Type B pancreatic cell (in vitro differentiated cells): ENCODE results near the gene FAAP100. TPM values are rescaled to one million over a fixed set of nuclear protein-coding genes. Genes with fewer than 3 reads are reported as not detected.

ENCODE experiments used
- DNase-seq: peaks from one replicate; pipeline ENCODE4 v3.0.0; 2021; ENCODE audit warnings: mixed read lengths; ENCODE audit not compliant: unreplicated experiment; ENCODE audit errors: extremely low spot score
- H3K27ac Mint-ChIP-seq: 2 replicates; pipeline ENCODE4 v1.8.0; 2021; ENCODE audit warnings: mild to moderate bottlenecking, mixed read lengths
- H3K27me3 Mint-ChIP-seq: 2 replicates; pipeline ENCODE4 v1.8.0; 2021; ENCODE audit warnings: mixed read lengths
- H3K36me3 Mint-ChIP-seq: 2 replicates; pipeline ENCODE4 v1.8.0; 2021; ENCODE audit warnings: mixed read lengths
- H3K4me1 Mint-ChIP-seq: one replicate; pipeline ENCODE4 v1.8.0; 2021; ENCODE audit warnings: mixed read lengths; ENCODE audit not compliant: unreplicated experiment
- H3K4me3 Mint-ChIP-seq: 2 replicates; pipeline ENCODE4 v1.8.0; 2021; ENCODE audit warnings: mild to moderate bottlenecking, mixed read lengths
- H3K9me3 Mint-ChIP-seq: 2 replicates; pipeline ENCODE4 v1.8.0; 2021; ENCODE audit warnings: mixed read lengths
- total RNA-seq: library from RNA; stranded (reverse); gene quantifications from 2 replicates; pipeline ENCODE4 v1.2.1, GENCODE V29; 2021; ENCODE audit warnings: low replicate concordance
- TF ChIP-seq, protein P1 (sequence below): fragments of 200-600 bp; sonication (generic); conservative IDR thresholded peaks from 2 replicates; pipeline ENCODE4 v1.5.0; 2021; ENCODE audit warnings: antibody characterized with exemption, mild to moderate bottlenecking

The FAAP100 gene
- total RNA-seq, 1 donor from 2014 or later = 44.7 TPM

DNA sequence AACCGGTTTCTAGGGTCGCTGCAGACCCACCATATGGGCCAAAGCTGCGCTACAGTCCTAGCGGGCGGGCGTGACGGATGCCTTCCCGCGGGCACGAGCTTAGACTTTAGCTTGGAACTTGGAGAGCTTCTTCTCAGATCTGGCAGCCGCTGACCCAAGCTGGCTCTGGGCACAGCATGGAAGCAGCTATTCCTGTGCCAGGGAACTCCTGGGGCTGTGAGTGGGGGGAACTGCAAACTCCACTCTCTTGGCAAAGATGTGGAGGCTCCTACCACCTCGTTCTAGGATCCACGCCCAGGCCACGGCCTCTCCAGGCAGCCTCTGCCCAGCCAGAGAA, 8.8 kb downstream of the FAAP100 start:
- Mint-ChIP-seq H3K27ac (no peak overlapping the region), H3K36me3 (no peaks in the 10 kb centered on the region), H3K4me1 (no peaks in the 10 kb centered on the region), H3K9me3 (no peaks in the 10 kb centered on the region), H3K27me3 (no peaks in the 10 kb centered on the region), H3K4me3 (no peak overlapping the region)
- TF ChIP-seq, protein P1, sequence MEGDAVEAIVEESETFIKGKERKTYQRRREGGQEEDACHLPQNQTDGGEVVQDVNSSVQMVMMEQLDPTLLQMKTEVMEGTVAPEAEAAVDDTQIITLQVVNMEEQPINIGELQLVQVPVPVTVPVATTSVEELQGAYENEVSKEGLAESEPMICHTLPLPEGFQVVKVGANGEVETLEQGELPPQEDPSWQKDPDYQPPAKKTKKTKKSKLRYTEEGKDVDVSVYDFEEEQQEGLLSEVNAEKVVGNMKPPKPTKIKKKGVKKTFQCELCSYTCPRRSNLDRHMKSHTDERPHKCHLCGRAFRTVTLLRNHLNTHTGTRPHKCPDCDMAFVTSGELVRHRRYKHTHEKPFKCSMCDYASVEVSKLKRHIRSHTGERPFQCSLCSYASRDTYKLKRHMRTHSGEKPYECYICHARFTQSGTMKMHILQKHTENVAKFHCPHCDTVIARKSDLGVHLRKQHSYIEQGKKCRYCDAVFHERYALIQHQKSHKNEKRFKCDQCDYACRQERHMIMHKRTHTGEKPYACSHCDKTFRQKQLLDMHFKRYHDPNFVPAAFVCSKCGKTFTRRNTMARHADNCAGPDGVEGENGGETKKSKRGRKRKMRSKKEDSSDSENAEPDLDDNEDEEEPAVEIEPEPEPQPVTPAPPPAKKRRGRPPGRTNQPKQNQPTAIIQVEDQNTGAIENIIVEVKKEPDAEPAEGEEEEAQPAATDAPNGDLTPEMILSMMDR = no peak
- no peak for DNase-seq

DNA sequence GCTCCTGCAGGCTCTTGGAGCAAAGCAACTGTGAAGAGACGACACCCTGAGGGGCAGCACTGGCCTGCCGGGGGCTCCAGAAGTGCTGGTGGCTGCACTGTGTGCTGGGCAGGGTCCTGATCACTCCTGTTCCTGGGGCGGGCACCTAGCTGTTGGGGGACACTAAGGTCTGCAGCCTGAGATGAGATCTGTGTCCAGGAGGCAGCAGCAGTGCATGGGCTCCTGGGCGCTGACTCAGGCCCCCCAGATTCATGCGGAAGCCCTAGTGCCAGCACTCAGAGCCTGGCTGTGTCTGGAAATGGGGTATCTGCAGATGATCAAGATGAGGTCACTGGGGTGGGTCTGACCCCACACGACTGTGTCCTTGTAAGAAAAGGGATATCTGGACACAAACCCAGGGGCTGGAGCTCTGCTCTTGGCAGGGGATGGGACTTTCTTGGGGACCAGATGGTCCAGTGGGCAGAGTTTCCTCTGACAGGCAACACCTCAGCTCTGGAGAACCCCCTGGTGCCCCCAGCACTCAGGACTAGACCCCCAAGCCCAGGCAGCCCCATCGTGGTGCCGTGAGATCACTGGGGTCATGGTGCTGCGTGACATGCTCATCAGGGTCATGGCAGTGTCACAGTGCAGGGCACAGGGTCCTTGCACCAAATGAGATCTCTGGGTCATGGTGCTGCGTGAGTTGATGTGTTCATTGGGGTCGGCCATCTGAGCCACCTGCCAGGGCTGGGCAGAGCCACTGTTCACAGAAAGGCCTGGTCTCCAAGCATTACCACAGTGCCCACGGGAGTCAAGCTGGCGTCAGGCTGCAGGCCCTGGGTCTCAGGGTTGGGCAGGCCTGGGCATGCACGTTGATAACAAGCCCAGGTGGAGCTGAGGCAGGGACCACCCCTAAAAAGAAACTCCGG, 9.5 kb downstream of the FAAP100 start:
- Mint-ChIP-seq H3K4me1 (peaks cover 4% of the 10 kb centered on the region), H3K36me3 (no peaks in the 10 kb centered on the region), H3K4me3 (no peak overlapping the region), H3K27me3 (no peaks in the 10 kb centered on the region), H3K27ac (no peak overlapping the region), H3K9me3 (no peaks in the 10 kb centered on the region)
- no peak for DNase-seq
- TF ChIP-seq, protein P1 = no peak

GRCh38 chr17:81541123-81541522, 11.0 kb downstream of the FAAP100 start:
- no peak for DNase-seq
- Mint-ChIP-seq H3K36me3 (no peaks in the 10 kb centered on the region), H3K27me3 (peaks cover 2% of the 10 kb centered on the region), H3K4me1 (peaks cover 4% of the 10 kb centered on the region), H3K9me3 (no peaks in the 10 kb centered on the region), H3K27ac (no peak overlapping the region), H3K4me3 (no peak overlapping the region)
- TF ChIP-seq, protein P1 = no peak

DNA sequence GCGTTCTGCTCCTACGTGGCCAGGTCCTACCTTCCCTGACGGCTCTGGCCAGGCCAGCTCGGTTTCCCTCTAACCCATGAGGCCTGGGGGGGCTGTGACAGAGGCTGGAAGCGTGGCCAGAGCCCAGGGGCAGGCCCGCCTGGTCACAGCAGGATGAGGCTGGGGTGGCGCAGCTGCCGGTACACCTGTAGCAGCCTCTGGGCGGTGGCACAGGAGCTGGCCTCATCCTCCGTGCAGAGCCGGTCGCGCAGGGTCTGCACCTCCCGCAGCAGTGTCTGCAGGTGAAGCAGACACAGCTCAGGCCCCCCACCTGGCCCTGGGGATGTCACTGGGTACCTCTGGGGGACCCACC, 11.5 kb downstream of the FAAP100 start:
- no peak overlapping the region for H3K27ac Mint-ChIP-seq
- H3K4me1 Mint-ChIP-seq = peaks cover 4% of the 10 kb centered on the region
- H3K4me3 Mint-ChIP-seq = no peak overlapping the region
- peaks cover 5% of the 10 kb centered on the region for H3K27me3 Mint-ChIP-seq
- H3K36me3 Mint-ChIP-seq = no peaks in the 10 kb centered on the region
- H3K9me3 Mint-ChIP-seq = no peaks in the 10 kb centered on the region
- DNase-seq = no peak
- TF ChIP-seq, protein P1 = no peak

DNA sequence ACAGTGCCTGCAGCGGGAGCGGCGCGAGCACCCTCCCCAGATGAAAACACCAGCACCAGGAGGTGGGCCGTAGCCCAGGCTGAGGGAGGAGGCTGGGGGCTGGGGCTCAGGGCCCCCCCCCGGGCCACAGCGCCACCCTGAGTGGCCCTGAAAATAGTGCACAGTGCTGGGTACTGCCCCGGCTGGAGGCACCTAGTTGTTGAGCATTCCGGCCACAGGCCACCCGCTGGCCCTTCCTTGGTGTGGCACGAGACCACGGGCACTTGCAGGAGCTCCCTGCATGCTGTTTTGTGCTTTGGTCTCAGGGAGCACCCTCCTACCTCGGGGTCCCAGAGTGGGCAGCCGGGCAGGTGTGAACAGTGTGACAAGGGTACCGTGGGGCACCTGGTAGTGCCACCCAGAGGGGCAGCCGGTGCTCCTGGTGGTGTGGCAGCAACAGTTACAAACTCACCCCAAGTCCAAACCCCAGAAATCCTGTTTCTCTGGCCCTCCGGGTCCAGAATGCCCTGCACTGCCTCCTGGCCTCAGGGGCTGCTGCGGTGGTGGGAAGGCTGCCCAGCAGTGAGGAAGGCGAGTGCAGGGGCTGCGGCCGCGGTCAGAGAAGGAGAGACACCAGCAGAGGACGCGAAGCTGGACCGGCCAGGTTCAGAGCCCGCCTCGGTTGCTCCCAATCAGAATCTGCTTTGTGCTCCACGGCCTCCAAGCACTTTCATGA, 12.0 kb downstream of the FAAP100 start:
- H3K27me3 Mint-ChIP-seq = peaks cover 5% of the 10 kb centered on the region
- TF ChIP-seq, protein P1 = no peak
- no peaks in the 10 kb centered on the region for H3K36me3 Mint-ChIP-seq

More for the DNA sequence above, 12.0 kb downstream of the FAAP100 start:
- Mint-ChIP-seq H3K9me3 (no peaks in the 10 kb centered on the region), H3K4me1 (peaks cover 4% of the 10 kb centered on the region), H3K27ac (no peak overlapping the region), H3K4me3 (no peak overlapping the region)
- no peak for DNase-seq
